ENCODE data around the gene RNF8. TPM values are rescaled to one million over a fixed set of nuclear protein-coding genes. Genes with fewer than 3 reads are reported as not detected.

Gene RNF8
- total RNA-seq, 4 donors from 2014 or later = 5.9 to 42.6 (median 19.1) TPM

DNA sequence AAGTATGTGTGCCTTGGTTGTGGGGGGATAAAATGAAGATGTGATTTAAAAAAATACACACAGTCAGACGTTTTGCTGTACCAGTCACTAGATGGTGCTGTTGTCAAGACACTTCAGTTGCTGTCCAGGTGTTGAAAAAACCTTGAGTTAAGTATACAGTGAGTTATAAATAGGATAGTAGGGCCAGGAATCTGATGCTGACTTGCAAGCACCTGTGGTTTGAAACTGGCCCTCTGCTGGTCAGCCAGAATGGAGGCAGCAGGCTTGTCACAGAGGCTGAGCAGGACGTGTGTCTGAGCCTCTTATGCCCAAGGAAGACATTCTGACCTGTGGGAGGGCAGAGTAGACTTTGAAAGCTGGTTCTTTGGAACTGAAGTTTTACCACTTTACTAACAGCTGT, 27.8 kb downstream of the RNF8 start:
- Histone ChIP-seq H3K9me3 (no peaks in the 10 kb centered on the region), H3K4me3 (no peak overlapping the region), H3K36me3 (no peaks in the 10 kb centered on the region), H3K27me3 (no peaks in the 10 kb centered on the region), H3K4me1 (no peaks in the 10 kb centered on the region), H3K27ac (no peak overlapping the region)
- intact Hi-C loops (cut with DNase I; ENCODE audit: low total_unique reads) = no loop called here
- DNase-seq = no peak
- no peak for TF ChIP-seq POLR2A (IDR thresholded peaks at IDR 0.05)
- TF ChIP-seq, protein P1, sequence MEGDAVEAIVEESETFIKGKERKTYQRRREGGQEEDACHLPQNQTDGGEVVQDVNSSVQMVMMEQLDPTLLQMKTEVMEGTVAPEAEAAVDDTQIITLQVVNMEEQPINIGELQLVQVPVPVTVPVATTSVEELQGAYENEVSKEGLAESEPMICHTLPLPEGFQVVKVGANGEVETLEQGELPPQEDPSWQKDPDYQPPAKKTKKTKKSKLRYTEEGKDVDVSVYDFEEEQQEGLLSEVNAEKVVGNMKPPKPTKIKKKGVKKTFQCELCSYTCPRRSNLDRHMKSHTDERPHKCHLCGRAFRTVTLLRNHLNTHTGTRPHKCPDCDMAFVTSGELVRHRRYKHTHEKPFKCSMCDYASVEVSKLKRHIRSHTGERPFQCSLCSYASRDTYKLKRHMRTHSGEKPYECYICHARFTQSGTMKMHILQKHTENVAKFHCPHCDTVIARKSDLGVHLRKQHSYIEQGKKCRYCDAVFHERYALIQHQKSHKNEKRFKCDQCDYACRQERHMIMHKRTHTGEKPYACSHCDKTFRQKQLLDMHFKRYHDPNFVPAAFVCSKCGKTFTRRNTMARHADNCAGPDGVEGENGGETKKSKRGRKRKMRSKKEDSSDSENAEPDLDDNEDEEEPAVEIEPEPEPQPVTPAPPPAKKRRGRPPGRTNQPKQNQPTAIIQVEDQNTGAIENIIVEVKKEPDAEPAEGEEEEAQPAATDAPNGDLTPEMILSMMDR (IDR thresholded peaks at IDR 0.05) = peak in 3 of 4 experiments; percentile 18 to 26 (median 20)

DNA sequence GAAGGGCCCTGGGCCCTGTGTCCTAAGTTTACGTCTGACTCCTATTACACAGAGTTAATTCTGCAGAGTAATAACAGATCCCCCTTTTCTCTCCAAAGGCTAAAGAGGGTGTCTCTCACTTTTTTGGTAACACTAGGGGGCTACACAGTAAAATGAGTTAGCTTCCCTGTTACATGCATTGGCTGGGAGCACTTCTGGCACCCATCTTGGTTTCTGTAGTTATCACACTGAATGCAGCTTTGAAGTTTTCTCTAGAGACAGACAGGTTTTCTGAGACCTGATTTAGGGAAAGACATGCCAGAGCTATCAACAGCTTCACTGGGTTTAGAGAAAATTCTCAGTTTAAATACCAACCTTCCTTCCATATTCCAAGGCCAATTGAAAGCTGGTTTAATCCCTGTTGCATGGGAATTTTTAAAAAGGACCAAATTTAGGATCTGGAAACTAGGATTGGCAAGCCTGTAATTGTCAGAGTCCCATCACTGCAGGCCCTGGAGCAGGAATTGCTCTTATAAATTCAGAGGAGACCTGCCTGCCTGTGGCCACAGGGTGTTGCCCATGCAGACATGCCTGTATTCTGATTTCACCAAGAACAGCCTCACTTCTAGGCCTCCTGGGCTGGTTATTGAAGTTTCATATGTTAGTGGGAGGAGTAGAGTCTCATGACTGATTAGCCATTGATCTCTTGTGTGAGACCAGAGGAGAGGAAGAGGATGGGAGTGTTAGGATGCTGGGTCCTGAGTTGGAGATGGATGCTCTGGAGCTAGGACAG, 29.4 kb downstream of the RNF8 start:
- H3K36me3 ChIP-seq = no peaks in the 10 kb centered on the region
- H3K27me3 ChIP-seq = no peaks in the 10 kb centered on the region
- TF ChIP-seq, protein P1 (IDR thresholded peaks at IDR 0.05) = no peak
- TF ChIP-seq POLR2A (IDR thresholded peaks at IDR 0.05) = no peak
- no peak for DNase-seq
- H3K4me1 ChIP-seq = no peaks in the 10 kb centered on the region
- H3K9me3 ChIP-seq = no peaks in the 10 kb centered on the region
- intact Hi-C loops (cut with DNase I; ENCODE audit: low total_unique reads) = no loop called here
- H3K27ac ChIP-seq = no peak overlapping the region
- H3K4me3 ChIP-seq = no peak overlapping the region

DNA sequence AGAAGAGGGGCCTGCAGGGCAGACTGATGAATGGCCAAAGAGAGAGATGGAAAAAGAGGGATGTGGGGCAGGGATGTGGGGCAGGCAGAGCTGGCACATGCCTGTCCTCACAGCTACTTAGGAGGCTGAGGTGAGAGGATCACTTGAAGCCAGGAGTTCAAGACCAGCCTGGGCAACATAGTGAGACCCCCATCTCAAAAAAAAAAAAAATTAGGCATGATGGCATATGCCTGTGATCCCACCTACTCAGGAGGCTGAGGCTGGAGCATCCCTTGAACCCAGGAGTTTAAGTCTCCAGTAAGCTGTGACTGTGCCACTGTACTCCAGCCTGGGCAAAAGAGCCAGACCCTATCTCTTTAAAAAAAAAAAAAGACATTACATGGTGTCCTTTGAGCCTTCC, 34.8 kb downstream of the RNF8 start:
- no peak overlapping the region for H3K4me3 ChIP-seq
- H3K4me1 ChIP-seq = no peaks in the 10 kb centered on the region
- no peak for DNase-seq
- H3K36me3 ChIP-seq = no peaks in the 10 kb centered on the region
- TF ChIP-seq POLR2A (IDR thresholded peaks at IDR 0.05) = no peak
- TF ChIP-seq, protein P1 (IDR thresholded peaks at IDR 0.05) = no peak
- no peak overlapping the region for H3K27ac ChIP-seq
- H3K9me3 ChIP-seq = no peaks in the 10 kb centered on the region
- H3K27me3 ChIP-seq = no peaks in the 10 kb centered on the region
- intact Hi-C loops (cut with DNase I; ENCODE audit: low total_unique reads) = no loop called here

DNA sequence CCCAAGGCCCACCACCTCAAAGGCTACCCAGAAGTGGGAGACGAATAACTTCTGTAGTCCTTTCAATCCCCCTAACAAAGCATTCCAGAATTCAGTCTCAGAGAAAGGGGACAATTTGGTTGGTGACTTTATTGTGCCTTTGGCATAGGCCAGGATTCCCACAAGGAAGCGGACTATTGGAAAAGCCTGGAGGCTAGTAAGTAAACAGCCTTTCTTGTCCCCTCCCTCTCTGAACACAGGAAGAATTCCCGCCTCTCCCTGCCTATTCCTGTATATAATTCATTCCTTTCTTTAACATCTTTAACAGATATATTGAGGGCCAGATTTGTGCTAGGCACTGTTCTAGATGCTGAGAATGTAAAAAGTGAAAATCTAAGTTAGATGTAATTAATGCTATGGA, 36.1 kb downstream of the RNF8 start:
- Histone ChIP-seq H3K27me3 (no peaks in the 10 kb centered on the region), H3K36me3 (no peaks in the 10 kb centered on the region), H3K4me1 (no peaks in the 10 kb centered on the region), H3K9me3 (no peaks in the 10 kb centered on the region), H3K27ac (no peak overlapping the region), H3K4me3 (no peak overlapping the region)
- intact Hi-C loops (cut with DNase I; ENCODE audit: low total_unique reads) = no loop called here
- DNase-seq = no peak
- TF ChIP-seq POLR2A (IDR thresholded peaks at IDR 0.05) = no peak
- TF ChIP-seq, protein P1 (IDR thresholded peaks at IDR 0.05) = no peak

DNA sequence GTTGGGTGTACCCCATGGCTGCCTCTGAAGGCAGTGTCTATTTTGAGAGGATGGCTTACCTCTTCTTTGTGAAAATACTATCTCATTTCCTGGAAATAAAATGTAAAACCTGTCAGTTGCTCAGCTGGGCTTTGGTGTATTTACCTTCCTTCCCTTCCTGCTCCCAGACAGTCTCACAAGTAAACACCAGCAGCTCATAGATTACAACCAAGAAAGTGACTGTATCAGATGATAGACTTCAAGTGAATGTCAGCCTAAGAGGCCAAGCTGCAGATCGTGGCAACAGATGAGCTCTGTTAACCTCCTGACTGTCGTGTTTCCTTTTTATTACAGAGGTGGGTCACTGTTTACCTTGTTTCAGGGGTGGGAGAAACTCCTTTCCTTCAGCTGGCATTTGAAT, 37.3 kb downstream of the RNF8 start:
- no peaks in the 10 kb centered on the region for H3K27me3 ChIP-seq
- H3K4me1 ChIP-seq = no peaks in the 10 kb centered on the region
- no peaks in the 10 kb centered on the region for H3K36me3 ChIP-seq
- no peak overlapping the region for H3K4me3 ChIP-seq
- no peak for DNase-seq
- intact Hi-C loops (cut with DNase I; ENCODE audit: low total_unique reads) = no loop called here
- TF ChIP-seq, protein P1 (IDR thresholded peaks at IDR 0.05) = no peak
- no peak for TF ChIP-seq POLR2A (IDR thresholded peaks at IDR 0.05)
- no peaks in the 10 kb centered on the region for H3K9me3 ChIP-seq
- no peak overlapping the region for H3K27ac ChIP-seq
